Measurements from ENCODE around the gene MUCL3.
A peak's percentile ranks its signal among the peaks of the same experiment; 100 is the strongest.
"Not testable (repeated sequence)": the region's sequence is repeated elsewhere in the genome, so short reads cannot be mapped to it uniquely, and the experiment has no call there.

The MUCL3 gene

GRCh38 chr6:30901436-30901835 lies 39.3 kb upstream of the MUCL3 start:
- DNase-seq (ENCODE audit: low read depth) = no peak
- TF ChIP-seq CTCF (conservative IDR thresholded peaks at IDR 0.05; ENCODE audit: low read length) = no peak

GRCh38 chr6:30902196-30902595 lies 38.6 kb upstream of the MUCL3 start:
- not testable (repeated sequence) for H3K4me3 ChIP-seq (ENCODE audit: low read length); DNase-seq (ENCODE audit: low read depth)

More at GRCh38 chr6:30901436-30901835, 39.3 kb upstream of the MUCL3 start:
- H3K4me3 ChIP-seq (ENCODE audit: low read length) = no peak overlapping the region

GRCh38 chr6:30902709-30903108 lies 38.1 kb upstream of the MUCL3 start:
- no peak for TF ChIP-seq CTCF (conservative IDR thresholded peaks at IDR 0.05; ENCODE audit: low read length)
- DNase-seq (ENCODE audit: low read depth) = no peak
- no peak overlapping the region for H3K4me3 ChIP-seq (ENCODE audit: low read length)

GRCh38 chr6:30903236-30903635 lies 37.5 kb upstream of the MUCL3 start:
- DNase-seq (ENCODE audit: low read depth) = no peak
- H3K4me3 ChIP-seq (ENCODE audit: low read length) = no peak overlapping the region
- TF ChIP-seq CTCF (conservative IDR thresholded peaks at IDR 0.05; ENCODE audit: low read length) = no peak

GRCh38 chr6:30907290-30907757 lies 33.4 kb upstream of the MUCL3 start:
- peak overlapping the region; percentile 93 for H3K4me3 ChIP-seq (ENCODE audit: low read length)
- DNase-seq (ENCODE audit: low read depth) = not testable (repeated sequence)

GRCh38 chr6:30907758-30908591 lies 32.8 kb upstream of the MUCL3 start, which contains the start of gene GTF2H4:
GTF2H4 (plus strand) TSS chr6:30908207.
- peak within 1 kb of the TSS; percentile 93 for H3K4me3 ChIP-seq (ENCODE audit: low read length)
- peak; percentile 98 for DNase-seq (ENCODE audit: low read depth)
- no peak for TF ChIP-seq CTCF (conservative IDR thresholded peaks at IDR 0.05; ENCODE audit: low read length)

GRCh38 chr6:30908700-30909099 lies 32.1 kb upstream of the MUCL3 start:
- no peak for TF ChIP-seq CTCF (conservative IDR thresholded peaks at IDR 0.05; ENCODE audit: low read length)
- DNase-seq (ENCODE audit: low read depth) = no peak
- peak overlapping the region; percentile 93 for H3K4me3 ChIP-seq (ENCODE audit: low read length)

- H3K4me3 ChIP-seq (ENCODE audit: low read length); DNase-seq (ENCODE audit: low read depth): not testable (repeated sequence)
These were observed 30.3 kb upstream of the MUCL3 start for GRCh38 chr6:30910473-30910872.
